IPS-18c (cell line): ENCODE results near the gene TAF6.

Source experiments
- H3K4me3 ChIP-seq: 2 replicates; pipeline ENCODE4 v1.7.0; 2013; ENCODE audit warnings: low read depth, mild to moderate bottlenecking, low read length, moderate library complexity; ENCODE audit not compliant: insufficient read depth
- H3K9me3 ChIP-seq: one replicate; pipeline ENCODE4 v1.6.1; 2013; ENCODE audit warnings: mild to moderate bottlenecking, low read length, moderate library complexity; ENCODE audit not compliant: control insufficient read depth, insufficient read depth

TAF6 gene

DNA sequence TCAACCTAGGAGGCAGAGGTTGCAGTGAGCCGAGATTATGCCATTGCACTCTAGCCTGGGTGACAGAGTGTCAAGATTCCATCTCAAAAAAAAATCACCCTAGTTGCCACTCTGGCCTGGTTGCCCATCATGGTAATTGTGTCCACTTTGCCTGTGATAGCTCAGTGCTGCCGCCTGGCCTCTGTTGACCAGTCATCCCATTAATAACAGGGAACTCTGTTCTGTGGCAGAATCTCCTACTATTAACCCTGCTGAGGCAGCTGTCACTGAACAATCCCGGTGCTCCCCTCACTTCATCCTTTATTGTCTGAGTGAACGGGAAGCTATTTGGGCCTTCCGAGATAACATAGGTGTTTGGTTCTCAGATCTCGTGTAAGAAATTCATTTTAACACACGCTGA lies 52.2 kb downstream of the TAF6 start:
- H3K9me3 ChIP-seq, result peaks cover 23% of the 10 kb centered on the region
- H3K4me3 ChIP-seq, result no peak overlapping the region

DNA sequence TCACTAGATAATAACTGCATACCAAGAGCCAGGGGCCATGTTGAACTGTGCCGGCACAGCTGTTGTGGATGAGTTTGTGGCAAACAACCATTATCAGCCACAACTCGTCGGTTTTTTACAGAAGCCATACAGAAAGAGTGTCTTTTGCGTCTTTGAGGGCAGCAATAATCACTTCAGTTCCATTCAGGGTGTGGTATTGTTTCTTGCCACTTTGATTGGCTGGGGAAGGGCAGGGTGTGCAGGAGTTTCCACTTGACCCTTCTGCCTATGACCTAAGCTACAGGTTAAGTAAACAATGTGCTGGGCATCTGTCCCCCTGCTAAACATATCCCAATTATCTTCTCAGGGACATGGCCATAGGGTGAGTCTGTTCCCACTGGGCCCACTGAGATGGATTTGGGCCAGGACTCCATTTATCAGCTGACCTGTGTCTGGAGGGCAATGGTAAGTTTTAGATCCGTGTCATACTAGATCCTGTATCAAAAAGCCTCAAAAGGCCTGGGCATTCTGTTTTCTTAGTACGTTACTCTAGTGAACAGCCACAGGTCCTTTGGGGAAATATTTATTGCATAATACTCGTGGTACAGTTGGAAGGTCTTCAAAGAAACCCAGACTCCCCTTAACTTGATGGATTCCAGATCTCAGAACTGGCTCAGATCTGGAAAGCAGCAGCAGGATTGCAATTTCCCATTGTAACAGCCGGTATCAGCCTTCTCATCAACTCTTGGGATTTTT lies 53.5 kb downstream of the TAF6 start:
- Histone ChIP-seq H3K9me3 (peaks cover 11% of the 10 kb centered on the region), H3K4me3 (no peak overlapping the region)

DNA sequence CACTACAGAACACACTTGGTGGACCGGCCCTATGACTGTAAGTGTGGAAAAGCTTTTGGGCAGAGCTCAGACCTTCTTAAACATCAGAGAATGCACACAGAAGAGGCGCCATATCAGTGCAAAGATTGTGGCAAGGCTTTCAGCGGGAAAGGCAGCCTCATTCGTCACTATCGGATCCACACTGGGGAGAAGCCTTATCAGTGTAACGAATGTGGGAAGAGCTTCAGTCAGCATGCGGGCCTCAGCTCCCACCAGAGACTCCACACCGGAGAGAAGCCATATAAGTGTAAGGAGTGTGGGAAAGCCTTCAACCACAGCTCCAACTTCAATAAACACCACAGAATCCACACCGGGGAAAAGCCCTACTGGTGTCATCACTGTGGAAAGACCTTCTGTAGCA lies 55.0 kb downstream of the TAF6 start:
- no peak overlapping the region for H3K4me3 ChIP-seq
- no peaks in the 10 kb centered on the region for H3K9me3 ChIP-seq

DNA sequence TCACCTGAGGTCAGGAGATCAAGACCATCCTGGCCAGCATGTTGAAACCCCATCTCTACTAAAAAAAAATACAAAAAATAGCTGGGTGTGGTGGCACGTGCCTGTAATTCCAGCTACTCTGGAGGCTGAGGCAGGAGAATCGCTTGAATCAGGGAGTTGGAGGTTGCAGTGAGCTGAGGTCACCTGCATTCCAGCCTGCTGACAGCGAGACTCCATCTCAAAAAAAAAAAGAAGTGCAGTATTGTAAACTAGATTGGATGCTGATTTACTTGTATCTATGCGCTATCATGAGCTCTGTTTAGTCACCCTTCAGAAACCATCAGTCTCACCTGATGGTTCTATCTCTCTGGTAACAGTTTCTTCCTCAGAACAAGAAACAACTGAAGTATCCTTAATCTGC lies 55.8 kb downstream of the TAF6 start:
- no peak overlapping the region for H3K4me3 ChIP-seq
- H3K9me3 ChIP-seq, result no peaks in the 10 kb centered on the region

DNA sequence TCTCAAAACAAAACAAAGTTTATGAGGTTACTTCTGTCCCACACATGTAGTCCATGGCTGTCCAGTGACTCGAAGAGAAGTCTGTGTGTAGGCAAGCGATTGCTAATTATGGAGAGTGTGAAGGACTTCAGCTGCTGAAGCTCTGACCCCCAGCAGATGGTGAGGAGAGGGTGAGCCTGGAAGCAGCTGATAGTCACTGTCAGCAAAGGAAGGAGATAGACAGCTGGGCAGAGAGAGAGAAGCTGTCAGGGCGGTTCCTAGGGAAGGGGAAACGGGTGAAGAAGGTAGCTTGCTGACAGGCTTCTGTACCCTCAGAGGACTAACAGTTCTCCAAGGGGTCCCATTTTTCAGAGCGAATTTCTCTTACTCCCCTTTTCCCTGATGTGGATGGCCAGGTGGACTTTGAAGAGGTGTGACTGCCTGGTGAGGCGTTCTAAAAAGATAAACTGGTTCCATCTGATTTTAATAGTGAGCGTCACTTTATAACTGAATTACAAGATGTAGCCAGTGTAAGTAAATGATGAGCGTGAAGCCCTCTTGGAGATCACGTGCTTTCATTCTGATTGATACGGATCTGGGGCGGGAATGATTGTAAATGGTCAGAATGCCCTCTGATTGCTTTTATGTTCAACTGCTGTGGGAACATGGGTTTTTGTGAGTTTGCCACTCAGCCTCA lies 57.5 kb downstream of the TAF6 start:
- Histone ChIP-seq H3K9me3 (no peaks in the 10 kb centered on the region), H3K4me3 (no peak overlapping the region)

DNA sequence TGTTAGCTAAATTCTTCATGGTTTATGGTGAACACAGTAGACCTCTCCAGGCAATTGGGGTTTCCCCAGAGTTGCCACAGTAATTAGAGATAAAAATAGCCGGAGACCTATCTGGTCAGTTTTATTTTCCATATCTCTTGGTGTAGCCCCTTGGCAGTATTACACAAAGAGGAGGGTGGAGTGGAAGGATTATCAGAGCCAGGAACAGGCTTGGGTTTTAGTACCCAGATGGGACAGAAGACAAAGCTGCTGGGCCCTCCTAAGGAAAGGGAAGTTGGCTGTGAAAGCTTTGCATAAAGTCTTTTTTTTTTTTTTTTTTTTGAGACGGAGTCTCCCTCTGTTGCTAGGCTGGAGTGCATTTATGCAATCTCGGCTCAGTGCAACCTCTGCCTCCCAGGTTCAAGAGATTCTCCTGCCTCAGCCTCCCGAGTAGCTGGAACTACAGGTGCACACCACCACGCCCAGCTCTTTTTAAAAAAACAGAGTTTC lies 59.9 kb downstream of the TAF6 start:
- H3K9me3 ChIP-seq, result no peaks in the 10 kb centered on the region
- no peak overlapping the region for H3K4me3 ChIP-seq
